ENCODE measurements around the gene TTC28. TPM values are rescaled to one million over a fixed set of nuclear protein-coding genes. Genes with fewer than 3 reads are reported as not detected.
"Not testable (repeated sequence)": the region's sequence is repeated elsewhere in the genome, so short reads cannot be mapped to it uniquely, and the experiment has no call there.

TTC28 gene
- total and polyA plus RNA-seq, 10 of the 15 experiments (the other 5 are each of a cell fraction or from before 2014, with no cell fraction given): 0.15 to 8.4 (median 1.4) TPM

- no peak for TF ChIP-seq RFX5 (IDR thresholded peaks at IDR 0.05; ENCODE audit: low read depth, low read length)
- TF ChIP-seq TARDBP (IDR thresholded peaks at IDR 0.05; ENCODE audit: borderline replicate concordance): no peak
- no peak for TF ChIP-seq BACH1 (IDR thresholded peaks at IDR 0.05; ENCODE audit: borderline replicate concordance)
- no peak for TF ChIP-seq CREM (IDR thresholded peaks at IDR 0.05; ENCODE audit: low read depth)
- TF ChIP-seq SREBF2 (IDR thresholded peaks at IDR 0.05; ENCODE audit: low read length): no peak
- no peak for TF ChIP-seq GATAD2B (conservative IDR thresholded peaks at IDR 0.05; ENCODE audit: low read depth)
Observed at GRCh38 chr22:28091486-28091885, 588.2 kb downstream of the TTC28 start (continued).

DNA sequence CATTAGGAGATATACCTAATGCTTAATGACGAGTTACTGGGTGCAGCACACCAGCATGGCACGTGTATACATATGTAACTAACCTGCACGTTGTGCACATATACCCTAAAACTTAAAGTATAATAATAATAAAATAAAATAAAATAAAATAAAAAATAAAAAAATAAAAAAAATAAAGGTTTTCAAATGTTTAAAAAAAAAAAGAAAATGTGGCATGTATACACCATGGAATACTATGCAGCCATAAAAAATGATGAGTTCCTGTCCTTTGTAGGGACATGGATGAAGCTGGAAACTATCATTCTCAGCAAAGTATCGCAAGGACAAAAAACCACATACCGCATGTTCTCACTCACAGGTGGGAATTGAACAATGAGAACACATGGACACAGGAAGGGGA, 590.1 kb downstream of the TTC28 start:
- not testable (repeated sequence) for DNase-seq (ENCODE audit: low read depth, low spot score)

GRCh38 chr22:28077166-28077565, 602.5 kb downstream of the TTC28 start:
- no peak overlapping the region for H3K4me3 ChIP-seq
- H2AFZ ChIP-seq (ENCODE audit: control insufficient read depth, low read depth, low read length): no peak overlapping the region
- in situ Hi-C loops (cut with MboI): no loop called here
- no TSS peak for BruUV-seq (replicated peaks)
- intact Hi-C loops (cut with micrococcal nuclease; ENCODE audit: unreplicated experiment): no loop called here
- H3K36me3 ChIP-seq (ENCODE audit: control insufficient read depth in 2 of 2, insufficient read depth in 2 of 2, low read length in 1 of 2): no peaks in the 10 kb centered on the region
- 0% methylated on average over 3 of the region's 3 CpGs for WGBS (ENCODE audit: insufficient coverage, insufficient replicate concordance, low lambda C conversion rate, missing lambda C conversion rate)
- peaks cover 2% of the 10 kb centered on the region in 2 experiments; a peak in 1 of 4 replicates for H3K27me3 ChIP-seq (replicated peaks in 1 of 2; ENCODE audit: control insufficient read depth in 2 of 2, insufficient read depth in 2 of 2, low read length in 1 of 2)
- H4K20me1 ChIP-seq (ENCODE audit: control insufficient read depth, insufficient read depth): no peaks in the 10 kb centered on the region
- H3K27ac ChIP-seq (ENCODE audit: control insufficient read depth, insufficient read depth): no peak overlapping the region
- RAD21 ChIA-PET (ENCODE audit: unreplicated experiment): no interaction called here
- CTCF ChIA-PET: interaction anchor here (1.2 kb wide), 1 partner anchor 58 kb away, joined by 3 read pairs; no protein-coding TSS in a partner anchor
- no peaks in the 10 kb centered on the region for H3K9me3 ChIP-seq (replicated peaks; ENCODE audit: control insufficient read depth, insufficient read depth, low read length)
- no peak overlapping the region for H3K9ac ChIP-seq (ENCODE audit: control insufficient read depth, insufficient read depth, low read length)
- H3K79me2 ChIP-seq (ENCODE audit: control insufficient read depth, insufficient read depth, low read length): no peaks in the 10 kb centered on the region
- POLR2A ChIA-PET: no interaction called here
- SMC1A ChIA-PET (ENCODE audit: uncharacterized antibody, unreplicated experiment): no interaction called here
- ATAC-seq (no peak), FAIRE-seq (no peak), DNase-seq (ENCODE audit: low read depth, low spot score) (no peak)
- H3K4me2 ChIP-seq (ENCODE audit: control insufficient read depth, insufficient read depth): no peak overlapping the region
- H3K4me1 ChIP-seq (ENCODE audit: control insufficient read depth, insufficient read depth, low read length): no peaks in the 10 kb centered on the region
- TF ChIP-seq MTA3 (IDR thresholded peaks at IDR 0.05; ENCODE audit: borderline replicate concordance, low read length) (no peak), BCLAF1 (IDR thresholded peaks at IDR 0.05) (no peak), CHD1 (IDR thresholded peaks at IDR 0.05; ENCODE audit: low read depth, low read length) (no peak), NR2C1 (IDR thresholded peaks at IDR 0.05) (no peak)
- TF ChIP-seq, protein P1, sequence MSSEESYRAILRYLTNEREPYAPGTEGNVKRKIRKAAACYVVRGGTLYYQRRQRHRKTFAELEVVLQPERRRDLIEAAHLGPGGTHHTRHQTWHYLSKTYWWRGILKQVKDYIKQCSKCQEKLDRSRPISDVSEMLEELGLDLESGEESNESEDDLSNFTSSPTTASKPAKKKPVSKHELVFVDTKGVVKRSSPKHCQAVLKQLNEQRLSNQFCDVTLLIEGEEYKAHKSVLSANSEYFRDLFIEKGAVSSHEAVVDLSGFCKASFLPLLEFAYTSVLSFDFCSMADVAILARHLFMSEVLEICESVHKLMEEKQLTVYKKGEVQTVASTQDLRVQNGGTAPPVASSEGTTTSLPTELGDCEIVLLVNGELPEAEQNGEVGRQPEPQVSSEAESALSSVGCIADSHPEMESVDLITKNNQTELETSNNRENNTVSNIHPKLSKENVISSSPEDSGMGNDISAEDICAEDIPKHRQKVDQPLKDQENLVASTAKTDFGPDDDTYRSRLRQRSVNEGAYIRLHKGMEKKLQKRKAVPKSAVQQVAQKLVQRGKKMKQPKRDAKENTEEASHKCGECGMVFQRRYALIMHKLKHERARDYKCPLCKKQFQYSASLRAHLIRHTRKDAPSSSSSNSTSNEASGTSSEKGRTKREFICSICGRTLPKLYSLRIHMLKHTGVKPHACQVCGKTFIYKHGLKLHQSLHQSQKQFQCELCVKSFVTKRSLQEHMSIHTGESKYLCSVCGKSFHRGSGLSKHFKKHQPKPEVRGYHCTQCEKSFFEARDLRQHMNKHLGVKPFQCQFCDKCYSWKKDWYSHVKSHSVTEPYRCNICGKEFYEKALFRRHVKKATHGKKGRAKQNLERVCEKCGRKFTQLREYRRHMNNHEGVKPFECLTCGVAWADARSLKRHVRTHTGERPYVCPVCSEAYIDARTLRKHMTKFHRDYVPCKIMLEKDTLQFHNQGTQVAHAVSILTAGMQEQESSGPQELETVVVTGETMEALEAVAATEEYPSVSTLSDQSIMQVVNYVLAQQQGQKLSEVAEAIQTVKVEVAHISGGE (CRISPR knock-in tag; IDR thresholded peaks at IDR 0.05): no peak

More for the DNA sequence above, 590.1 kb downstream of the TTC28 start:
- FAIRE-seq; H3K9me3 ChIP-seq (replicated peaks; ENCODE audit: control insufficient read depth, insufficient read depth, low read length); BruUV-seq (replicated peaks); RAD21 ChIA-PET (ENCODE audit: unreplicated experiment); H3K36me3 ChIP-seq (ENCODE audit: control insufficient read depth in 2 of 2, insufficient read depth in 2 of 2, low read length in 1 of 2); H3K27ac ChIP-seq (ENCODE audit: control insufficient read depth, insufficient read depth); H3K4me2 ChIP-seq (ENCODE audit: control insufficient read depth, insufficient read depth); H3K4me1 ChIP-seq (ENCODE audit: control insufficient read depth, insufficient read depth, low read length); ATAC-seq; H4K20me1 ChIP-seq (ENCODE audit: control insufficient read depth, insufficient read depth); SMC1A ChIA-PET (ENCODE audit: uncharacterized antibody, unreplicated experiment); POLR2A ChIA-PET; H3K4me3 ChIP-seq; H3K79me2 ChIP-seq (ENCODE audit: control insufficient read depth, insufficient read depth, low read length); in situ Hi-C loops (cut with MboI); H3K9ac ChIP-seq (ENCODE audit: control insufficient read depth, insufficient read depth, low read length); intact Hi-C loops (cut with micrococcal nuclease; ENCODE audit: unreplicated experiment); H2AFZ ChIP-seq (ENCODE audit: control insufficient read depth, low read depth, low read length); CTCF ChIA-PET; H3K27me3 ChIP-seq (replicated peaks in 1 of 2; ENCODE audit: control insufficient read depth in 2 of 2, insufficient read depth in 2 of 2, low read length in 1 of 2): not testable (repeated sequence)
- WGBS (ENCODE audit: insufficient coverage, insufficient replicate concordance, low lambda C conversion rate, missing lambda C conversion rate): 57% methylated on average over 5 of the region's 5 CpGs

Measured in GM12878 (cell line).